ENCODE results near the gene RCAN1.
"Not testable (repeated sequence)": the region's sequence is repeated elsewhere in the genome, so short reads cannot be mapped to it uniquely, and the experiment has no call there.

RCAN1 gene

DNA sequence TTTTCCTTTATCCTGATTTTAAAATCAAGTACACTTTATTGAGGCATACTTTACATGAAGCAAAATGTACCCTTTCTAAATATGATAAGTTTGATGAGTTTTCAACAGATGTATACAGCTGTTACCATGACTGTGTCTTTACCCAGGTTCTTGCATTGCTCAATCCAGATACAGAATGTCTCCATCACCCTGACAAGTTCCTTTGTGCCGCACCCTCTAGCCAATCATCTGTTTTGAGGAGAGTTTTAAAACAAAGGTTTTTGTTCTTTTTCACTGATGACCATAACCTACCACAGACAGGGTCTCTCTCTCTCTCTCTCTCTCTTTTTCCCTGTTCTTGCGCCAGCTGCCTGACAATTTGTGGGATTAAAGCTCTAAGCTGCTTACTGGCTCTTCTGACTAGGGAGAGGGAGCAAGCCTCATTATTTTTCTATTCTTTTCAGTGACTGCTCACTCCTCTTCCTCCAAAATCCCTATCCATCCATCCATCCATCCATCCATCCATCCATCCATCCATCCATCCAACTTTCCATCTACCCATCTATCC lies 101.7 kb downstream of the RCAN1 start:
- DNase-seq: no peak

DNA sequence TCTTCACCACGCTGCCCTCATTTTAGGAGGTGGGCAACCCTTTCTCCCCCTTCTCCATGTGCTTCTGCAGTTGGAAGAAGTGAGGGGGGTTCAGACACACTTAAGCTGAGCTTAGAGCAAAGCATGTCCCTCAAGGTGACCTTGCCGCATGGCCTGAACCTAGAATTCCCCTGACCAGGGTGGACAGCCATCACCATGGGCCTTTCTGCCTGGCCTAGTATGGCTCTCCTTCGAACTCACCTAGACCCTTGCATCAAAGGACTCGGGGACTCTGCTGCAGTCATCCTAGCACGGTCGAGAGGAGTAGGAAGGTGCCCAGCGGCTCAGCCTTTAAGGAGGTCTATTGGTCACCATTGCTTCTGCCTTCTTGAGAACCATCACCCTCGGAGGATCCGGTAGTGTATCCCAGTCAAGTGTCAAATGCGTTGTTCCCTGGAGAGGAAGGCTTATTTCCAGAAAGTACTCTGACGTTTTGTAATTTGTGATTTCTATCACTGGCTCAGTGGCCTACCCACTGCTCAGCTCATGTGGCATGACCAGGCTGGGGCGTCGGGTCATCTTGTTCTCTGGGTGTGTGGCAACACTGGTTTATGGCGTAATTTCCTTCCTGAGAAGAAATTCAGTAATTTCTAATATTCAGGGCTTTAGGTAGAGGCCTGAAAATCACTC lies 103.0 kb downstream of the RCAN1 start, which contains the start of gene KCNE1:
Gene KCNE1 (minus strand): TSS at position 424 of the 669 bp plus-strand sequence. CDS start 62,576 bp downstream, outside the sequence.
- DNase-seq: no peak

DNA sequence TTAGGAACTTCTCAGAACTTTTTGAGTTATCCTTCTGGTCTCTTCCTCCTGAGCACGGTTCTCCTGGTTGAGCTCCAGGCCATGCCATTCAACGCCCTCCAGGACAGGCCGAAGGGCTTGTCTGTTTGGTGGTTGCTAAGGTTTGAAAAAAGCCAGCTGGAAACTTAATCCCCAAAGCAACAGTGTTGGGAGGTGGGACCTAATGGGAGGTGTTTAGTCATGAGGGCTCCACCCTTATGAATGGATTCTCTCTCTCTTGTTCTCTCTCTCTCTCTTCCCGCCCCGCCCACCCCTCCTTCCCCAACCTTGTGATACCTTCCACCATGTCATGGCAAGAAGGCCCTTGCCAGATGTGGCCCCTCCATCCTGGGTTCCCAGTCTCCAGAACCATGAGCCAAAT lies 103.7 kb downstream of the RCAN1 start:
- DNase-seq: no peak

DNA sequence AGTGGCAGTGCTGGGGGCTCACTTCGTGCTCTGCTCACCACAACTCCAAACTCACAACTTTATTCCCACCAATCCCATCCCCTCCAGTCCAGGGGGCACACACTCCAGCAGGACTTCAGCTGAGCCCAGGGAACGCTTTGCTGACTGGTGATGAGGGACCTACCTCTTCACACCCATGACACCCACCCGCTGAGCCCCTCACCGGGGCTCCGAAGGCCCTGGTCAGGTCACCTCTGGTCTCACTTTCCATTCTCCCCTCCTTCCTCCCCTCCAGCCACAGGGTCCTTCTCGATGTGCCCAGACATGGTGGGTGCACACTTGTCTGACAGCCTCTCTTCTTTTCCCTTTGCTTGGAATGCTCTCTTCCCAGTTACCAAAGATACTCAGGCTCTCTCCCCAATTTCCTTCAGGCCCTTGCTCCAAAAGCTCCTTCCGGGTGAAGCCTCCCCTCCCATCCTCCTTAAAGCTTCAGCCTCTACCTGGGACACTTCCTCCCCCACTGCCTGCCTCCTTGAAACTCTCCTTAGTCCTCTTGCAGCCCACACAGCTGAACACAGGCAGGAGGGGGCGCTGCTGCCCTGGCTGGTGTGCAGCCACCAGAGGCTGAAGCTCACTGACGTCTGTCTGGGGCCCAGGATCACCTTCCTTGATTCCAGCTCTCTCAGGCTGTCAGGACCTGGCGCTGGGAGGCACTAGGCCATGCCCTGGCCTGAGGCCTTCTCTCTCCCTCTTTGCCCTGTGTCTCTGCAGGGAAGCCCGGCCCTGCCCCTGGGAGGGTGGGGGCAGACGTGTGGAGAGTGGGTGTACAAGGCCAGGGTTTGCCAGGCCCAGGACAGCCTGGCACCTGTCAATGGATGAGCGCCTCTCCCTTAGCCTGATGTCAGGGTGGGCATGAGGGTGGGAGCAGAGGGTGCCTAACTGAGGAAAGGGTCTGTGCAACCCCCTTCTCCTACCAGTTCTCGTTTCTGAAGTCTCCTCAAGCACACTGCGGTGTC lies 104.5 kb downstream of the RCAN1 start:
- DNase-seq: peak; percentile 54

DNA sequence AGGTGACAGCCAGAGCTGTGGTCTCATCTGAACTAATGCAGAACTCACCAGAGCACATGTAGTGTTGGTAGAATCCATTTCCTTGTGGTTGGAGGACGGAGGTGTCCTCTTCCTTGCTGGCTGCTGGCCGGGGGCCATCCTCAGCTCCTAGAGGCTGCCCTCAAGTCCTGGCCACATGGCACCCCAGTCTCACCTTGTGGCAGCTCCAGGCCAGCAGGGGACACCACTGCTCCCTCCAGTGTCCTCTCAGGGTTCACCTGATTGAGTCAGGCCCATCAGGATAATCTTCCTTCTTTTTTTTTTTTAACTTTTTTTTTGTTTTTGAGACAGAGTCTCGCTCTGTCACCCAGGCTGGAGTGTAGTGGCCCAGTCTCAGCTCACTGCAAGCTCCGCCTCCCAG lies 105.8 kb downstream of the RCAN1 start:
- no peak for DNase-seq

DNA sequence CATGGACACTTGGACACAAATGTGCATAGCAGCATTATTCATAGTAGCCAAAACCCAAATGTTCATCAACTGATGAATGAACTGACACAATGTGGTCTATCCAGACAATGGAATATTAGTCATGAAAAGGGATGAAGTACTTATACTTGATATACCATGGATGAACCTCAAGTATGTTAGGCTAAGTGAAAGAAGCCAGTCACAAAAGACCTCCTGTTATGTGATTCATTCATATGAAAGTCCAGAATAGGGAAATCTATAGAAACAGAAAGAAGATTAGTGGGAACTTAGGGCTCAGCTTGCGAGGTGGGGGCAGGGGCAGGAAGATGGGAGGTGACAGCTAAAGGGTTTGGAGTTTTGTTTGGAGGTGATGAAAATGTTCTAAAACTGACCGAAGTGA lies 110.3 kb downstream of the RCAN1 start:
- DNase-seq: no peak

DNA sequence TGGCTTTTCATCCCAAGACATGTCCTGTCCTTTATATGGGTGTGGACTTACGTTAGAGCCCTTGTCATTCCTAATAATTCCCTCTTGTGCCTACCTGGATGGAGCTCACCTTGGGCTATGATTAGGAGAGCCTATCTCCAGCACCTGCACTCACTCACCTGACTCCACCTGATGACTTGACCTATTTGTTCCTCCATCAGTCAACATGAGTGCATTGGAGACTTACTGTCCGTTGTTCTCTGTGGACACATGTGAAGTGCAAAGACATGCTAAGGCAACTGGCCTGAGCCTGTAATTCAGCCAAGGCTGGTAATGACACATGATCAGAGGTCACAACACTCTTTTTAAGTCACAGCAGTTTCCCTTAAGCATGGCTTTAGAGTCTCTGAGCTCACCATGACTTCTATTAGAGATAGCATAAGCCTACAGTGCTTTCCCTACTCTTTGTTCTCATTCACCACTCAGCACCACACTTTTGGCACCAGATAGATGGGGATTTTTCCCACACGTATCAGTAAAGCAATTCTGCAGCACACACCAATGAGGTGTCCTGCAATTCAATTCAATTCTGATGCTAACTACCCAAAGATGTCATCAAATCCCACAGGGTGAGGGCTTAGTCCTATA lies 112.3 kb downstream of the RCAN1 start:
- no peak for DNase-seq

DNA sequence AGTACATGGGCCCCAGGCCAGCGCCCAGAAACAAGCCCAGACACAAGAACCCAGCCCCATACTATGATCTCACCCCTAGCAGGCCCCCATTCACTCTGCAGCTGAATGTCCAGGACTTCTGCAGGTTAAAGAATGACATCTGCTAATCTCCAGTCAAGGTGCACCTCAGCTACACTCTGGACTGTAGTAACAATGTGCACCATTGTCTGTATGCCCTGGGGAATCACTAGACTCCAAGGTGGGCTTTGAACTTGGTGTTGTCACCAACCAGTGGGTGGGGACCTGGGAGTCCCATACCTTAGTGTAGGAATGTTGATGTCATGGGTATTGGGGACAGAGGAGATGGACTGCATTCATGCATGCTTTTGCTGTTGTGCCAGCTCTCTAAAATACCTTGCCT lies 113.2 kb downstream of the RCAN1 start:
- no peak for DNase-seq

DNA sequence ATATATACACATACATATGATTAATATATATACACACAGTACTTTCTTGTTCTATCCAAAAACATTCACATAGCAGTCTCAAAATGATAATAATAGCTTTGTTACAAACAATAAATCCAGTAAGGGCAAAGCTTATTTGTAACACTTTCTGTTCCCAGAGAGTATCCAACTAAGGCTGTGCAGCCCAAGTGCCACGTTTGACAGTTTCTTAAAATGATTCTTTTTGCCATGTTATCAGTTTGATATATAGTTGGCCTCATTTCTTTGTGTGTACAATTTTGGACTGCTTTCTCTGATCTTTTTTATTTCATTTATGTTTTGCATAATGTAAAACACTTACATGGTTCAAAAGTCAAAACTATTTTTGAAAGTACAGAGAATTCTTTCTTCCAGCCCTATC lies 114.7 kb downstream of the RCAN1 start:
- no peak for DNase-seq

DNA sequence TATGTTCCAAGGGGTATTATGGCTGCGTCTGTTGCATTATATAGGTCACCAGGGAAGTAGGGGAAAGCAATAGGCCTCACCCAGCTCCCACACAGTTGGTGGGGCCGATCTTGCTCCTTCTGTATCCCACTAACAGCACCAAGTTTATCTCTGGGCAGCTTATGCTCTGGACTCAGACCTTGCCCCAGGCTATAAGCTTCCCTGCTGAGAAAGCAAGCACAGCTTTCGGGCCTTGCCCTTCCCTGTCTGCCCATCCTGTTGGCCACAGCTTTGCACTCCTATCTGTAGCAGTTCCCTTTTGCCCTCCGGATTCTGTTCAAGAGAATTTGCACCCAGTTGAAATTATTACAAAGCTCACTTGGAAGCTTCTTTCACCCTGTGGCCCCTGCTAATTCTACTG lies 115.8 kb downstream of the RCAN1 start:
- DNase-seq: no peak

DNA sequence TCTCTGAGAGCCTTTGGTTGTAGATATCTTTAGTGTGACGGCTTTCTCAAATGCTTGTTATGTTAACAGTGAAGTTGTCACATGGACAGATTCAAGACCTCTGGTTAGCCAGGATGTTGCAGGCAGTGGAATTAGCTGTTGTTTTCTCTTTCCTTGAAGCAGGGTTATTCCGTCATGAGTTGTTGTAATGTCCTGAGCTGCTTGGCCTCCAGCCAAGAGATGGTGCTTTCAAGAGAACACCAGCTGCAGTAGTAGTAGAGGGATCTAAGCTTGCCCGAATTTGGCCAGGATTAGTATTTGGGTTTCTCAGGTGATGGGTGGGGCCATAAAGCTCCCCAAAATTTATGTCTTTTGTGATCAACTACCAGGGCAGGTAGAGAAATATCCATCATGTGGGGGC lies 116.3 kb downstream of the RCAN1 start:
- DNase-seq: no peak

DNA sequence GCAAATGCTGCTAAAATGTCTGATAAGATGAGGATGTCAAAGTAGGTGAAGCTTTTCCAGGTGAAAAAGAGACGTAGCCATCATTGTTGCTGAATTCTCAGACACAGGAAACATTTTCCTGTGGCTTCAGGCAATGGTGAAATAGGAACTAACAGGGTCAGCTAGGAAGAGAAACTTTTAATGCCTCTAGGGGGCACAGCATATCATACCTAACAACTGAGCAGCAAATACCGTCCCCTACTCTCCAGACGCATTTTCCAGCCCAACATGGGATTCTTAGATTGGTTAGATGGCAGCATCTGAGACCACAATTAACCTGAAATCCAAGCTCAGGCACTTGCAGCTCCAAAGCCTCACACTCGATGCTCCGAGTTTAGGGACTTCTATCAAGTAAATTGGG lies 131.1 kb downstream of the RCAN1 start:
- not testable (repeated sequence) for DNase-seq

DNA sequence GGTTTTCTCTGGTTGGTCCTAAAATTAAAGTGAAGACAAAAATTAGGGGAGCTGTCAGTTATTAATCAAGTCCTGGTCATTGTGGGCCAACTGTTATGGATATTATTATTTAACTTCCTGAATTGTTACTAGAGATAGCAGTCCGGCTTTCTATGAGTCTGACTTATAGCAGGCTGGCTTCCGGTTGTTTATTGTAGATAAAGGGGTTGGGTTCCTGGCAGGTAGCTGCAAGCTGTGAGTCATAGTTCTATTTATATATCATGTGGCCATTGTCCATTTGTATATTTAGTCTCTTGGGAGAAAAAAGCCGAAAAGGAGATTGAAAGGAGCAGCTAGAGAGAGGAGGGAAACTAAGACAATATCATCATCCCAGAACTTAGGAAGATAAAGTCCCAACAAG lies 131.5 kb downstream of the RCAN1 start:
- not testable (repeated sequence) for DNase-seq

DNA sequence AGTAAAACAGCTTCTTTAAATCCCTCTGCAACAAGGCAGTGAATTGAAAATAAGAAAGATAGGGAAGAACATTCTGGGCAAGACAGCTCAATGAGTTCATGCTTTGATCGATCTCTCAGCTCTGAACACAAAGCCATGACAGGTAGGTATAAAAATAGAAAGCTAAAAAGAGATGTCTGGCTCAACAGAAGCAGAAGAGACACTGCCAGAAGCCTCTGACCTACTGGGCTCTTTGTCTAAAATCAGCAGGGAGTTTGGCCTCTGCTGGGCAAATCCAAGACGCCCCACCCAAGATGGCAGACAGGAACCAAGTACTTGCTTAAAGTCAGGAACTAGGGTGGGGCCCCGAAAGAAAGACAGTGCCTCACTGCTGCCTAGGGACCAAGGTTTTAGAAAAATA lies 147.6 kb downstream of the RCAN1 start:
- DNase-seq: not testable (repeated sequence)
